GM13976 (cell line): ENCODE data around the gene DCDC1.
"Not testable (repeated sequence)": the region's sequence is repeated elsewhere in the genome, so short reads cannot be mapped to it uniquely, and the experiment has no call there.

Experiments
- DNase-seq: peaks from one replicate; pipeline ENCODE4 v3.0.0; 2012; ENCODE audit warnings: low spot score
- CTCF ChIP-seq: IDR thresholded peaks from 2 replicates; pipeline ENCODE4 v1.5.1; 2012; ENCODE audit warnings: borderline replicate concordance, mild to moderate bottlenecking; ENCODE audit not compliant: insufficient read depth; ENCODE audit errors: extremely low read depth, missing control alignments, control extremely low read depth
- in situ Hi-C: fragments of 300-500 bp; cut with MboI; formaldehyde crosslinking; loops from one replicate; pipeline ENCODE4 v1.12.0; 2022; ENCODE audit warnings: low sequenced_read_pairs, mixed read lengths, inconsistent platforms; ENCODE audit not compliant: unreplicated experiment

Gene DCDC1

DNA sequence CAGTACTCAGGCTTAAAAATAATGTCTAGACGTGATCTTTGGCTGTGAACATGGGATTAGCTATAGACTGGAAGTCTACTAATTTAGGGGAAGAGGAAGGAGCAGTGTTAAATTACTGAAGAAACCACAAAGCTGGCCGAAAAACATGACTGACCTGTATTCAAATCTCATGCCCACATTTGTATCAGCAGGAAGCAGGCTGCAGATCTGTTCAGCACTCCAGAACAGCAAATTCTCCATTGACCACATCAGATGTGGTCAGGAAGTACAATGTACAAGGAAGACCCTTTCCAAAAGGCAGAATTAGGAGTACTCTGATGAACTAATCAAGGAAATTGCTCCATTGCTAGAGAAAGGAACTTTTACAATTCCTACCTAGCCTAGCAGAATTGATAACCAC lies 31.7 kb downstream of the DCDC1 start:
- DNase-seq = no peak
- in situ Hi-C loops = no loop called here
- no peak for TF ChIP-seq CTCF

GRCh38 chr11:31328697-31329096 lies 40.8 kb downstream of the DCDC1 start:
- TF ChIP-seq CTCF = no peak
- in situ Hi-C loops = no loop called here
- DNase-seq = no peak

DNA sequence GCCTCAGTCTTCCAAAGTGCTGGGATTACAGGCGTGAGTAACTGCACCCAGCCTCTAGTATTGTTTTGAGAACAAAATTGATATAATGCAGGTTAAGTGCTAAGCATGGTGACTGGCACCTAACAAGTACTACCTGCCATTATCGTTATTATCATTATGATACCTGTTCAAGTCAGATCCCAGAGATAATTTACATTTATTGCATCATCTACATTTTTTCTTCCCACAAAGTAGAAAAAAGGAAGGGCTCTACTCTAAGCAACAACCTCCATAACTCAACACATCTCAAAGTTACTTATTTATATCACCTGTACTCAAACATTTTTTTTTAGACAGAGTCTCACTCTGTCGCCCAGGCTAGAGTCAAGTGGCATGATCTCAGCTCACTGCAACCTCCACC lies 42.1 kb downstream of the DCDC1 start:
- no peak for DNase-seq
- TF ChIP-seq CTCF = no peak
- in situ Hi-C loops = no loop called here

- no peak for DNase-seq
- TF ChIP-seq CTCF = no peak
- in situ Hi-C loops = no loop called here
Observed at GRCh38 chr11:31326470-31327148, 42.9 kb downstream of the DCDC1 start.

- in situ Hi-C loops = no loop called here
- TF ChIP-seq CTCF = no peak
- DNase-seq = no peak
Observed at GRCh38 chr11:31325160-31325559, 44.4 kb downstream of the DCDC1 start.

GRCh38 chr11:31323145-31323544 lies 46.4 kb downstream of the DCDC1 start:
- in situ Hi-C loops = no loop called here
- DNase-seq = no peak
- TF ChIP-seq CTCF = no peak

DNA sequence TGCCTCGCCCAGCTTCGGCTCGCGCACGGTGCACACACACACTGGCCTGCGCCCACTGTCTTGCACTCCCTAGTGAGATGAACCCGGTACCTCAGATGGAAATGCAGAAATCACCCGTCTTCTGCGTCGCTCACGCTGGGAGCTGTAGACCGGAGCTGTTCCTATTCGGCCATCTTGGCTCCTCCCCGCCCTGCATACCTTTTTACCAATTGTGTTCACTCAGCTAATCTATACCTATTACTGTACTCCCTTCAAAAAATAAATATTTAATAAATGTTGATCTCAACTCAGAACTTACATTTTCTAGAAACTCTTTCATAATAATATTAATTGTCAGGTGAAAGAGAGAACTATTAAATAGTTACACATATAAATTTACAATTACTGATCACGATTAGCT lies 48.0 kb downstream of the DCDC1 start:
- in situ Hi-C loops, DNase-seq: not testable (repeated sequence)
